HG03196 (cell line): ENCODE results near the gene SAXO1.

Source experiments
- ATAC-seq: cut with Tn5 transposase; IDR thresholded peaks from one replicate; pipeline ENCODE4 v1.9.1; 2021; ENCODE audit not compliant: unreplicated experiment

The SAXO1 gene

GRCh38 chr9:18888290-18888689, 144.7 kb downstream of the SAXO1 start:
- no peak for ATAC-seq

- ATAC-seq: no peak
Observed at GRCh38 chr9:18887546-18887945, 145.5 kb downstream of the SAXO1 start.

- no peak for ATAC-seq
Observed at GRCh38 chr9:18881758-18882157, 151.3 kb downstream of the SAXO1 start.

- ATAC-seq: no peak
Observed at GRCh38 chr9:18877984-18878383, 155.0 kb downstream of the SAXO1 start.
